ENCODE measurements around the gene MRPS25. TPM values are rescaled to one million over a fixed set of nuclear protein-coding genes. Genes with fewer than 3 reads are reported as not detected.
"Not testable (repeated sequence)": the region's sequence is repeated elsewhere in the genome, so short reads cannot be mapped to it uniquely, and the experiment has no call there.

MRPS25 gene
- polyA plus RNA-seq, 1 donor = 53.2 TPM

GRCh38 chr3:15043408-15044171 lies 21.5 kb downstream of the MRPS25 start:
- no peak for DNase-seq (ENCODE audit: low read depth)

GRCh38 chr3:15042936-15043335 lies 22.2 kb downstream of the MRPS25 start:
- DNase-seq (ENCODE audit: low read depth) = no peak

GRCh38 chr3:15041950-15042349 lies 23.2 kb downstream of the MRPS25 start:
- no peak for DNase-seq (ENCODE audit: low read depth)

GRCh38 chr3:15040844-15041243 lies 24.3 kb downstream of the MRPS25 start:
- no peak for DNase-seq (ENCODE audit: low read depth)

GRCh38 chr3:15038306-15038705 lies 26.8 kb downstream of the MRPS25 start:
- DNase-seq (ENCODE audit: low read depth) = no peak

- DNase-seq (ENCODE audit: low read depth) = no peak
Observed at GRCh38 chr3:15033103-15033502, 32.0 kb downstream of the MRPS25 start.

GRCh38 chr3:15032650-15033049 lies 32.5 kb downstream of the MRPS25 start:
- DNase-seq (ENCODE audit: low read depth) = no peak

- no peak for DNase-seq (ENCODE audit: low read depth)
Observed at GRCh38 chr3:15029625-15030024, 35.5 kb downstream of the MRPS25 start.

GRCh38 chr3:15023719-15024118 lies 41.4 kb downstream of the MRPS25 start:
- no peak for DNase-seq (ENCODE audit: low read depth)

GRCh38 chr3:15023249-15023648 lies 41.9 kb downstream of the MRPS25 start:
- DNase-seq (ENCODE audit: low read depth) = no peak

GRCh38 chr3:15017191-15017590 lies 47.9 kb downstream of the MRPS25 start:
- DNase-seq (ENCODE audit: low read depth) = no peak

GRCh38 chr3:15015456-15015855 lies 49.7 kb downstream of the MRPS25 start:
- DNase-seq (ENCODE audit: low read depth) = no peak

- DNase-seq (ENCODE audit: low read depth) = no peak
Observed at GRCh38 chr3:15014606-15015328, 50.3 kb downstream of the MRPS25 start.

- no peak for DNase-seq (ENCODE audit: low read depth)
Observed at GRCh38 chr3:15011174-15011573, 53.9 kb downstream of the MRPS25 start.

GRCh38 chr3:15010664-15011063 lies 54.5 kb downstream of the MRPS25 start:
- DNase-seq (ENCODE audit: low read depth) = no peak

- DNase-seq (ENCODE audit: low read depth) = no peak
Observed at GRCh38 chr3:15009167-15009566, 55.9 kb downstream of the MRPS25 start.

- no peak for DNase-seq (ENCODE audit: low read depth)
Observed at GRCh38 chr3:15007681-15008141, 57.4 kb downstream of the MRPS25 start.

GRCh38 chr3:14999182-14999581 lies 65.9 kb downstream of the MRPS25 start:
- DNase-seq (ENCODE audit: low read depth) = not testable (repeated sequence)

Other genes with a start within 250 kb of the MRPS25 start
- gene FGD5, start 246.4 kb downstream of the MRPS25 start, polyA plus RNA-seq (ENCODE audit: insufficient read length) = 18.2 TPM
- 34.2 TPM for gene NR2C2, start 117.7 kb downstream of the MRPS25 start, polyA plus RNA-seq (ENCODE audit: insufficient read length)
- 22.2 TPM for gene RBSN, start 33.8 kb upstream of the MRPS25 start, polyA plus RNA-seq (ENCODE audit: insufficient read length)
- gene CAPN7, start 140.9 kb upstream of the MRPS25 start, polyA plus RNA-seq (ENCODE audit: insufficient read length) = 24.9 TPM